Fibroblast of peridontal ligament (primary cell): ENCODE results near the gene PLAC8L1.
"Not testable (repeated sequence)": the region's sequence is repeated elsewhere in the genome, so short reads cannot be mapped to it uniquely, and the experiment has no call there.

ENCODE experiments used
- DNase-seq: peaks from one replicate; pipeline ENCODE4 v3.0.0-alpha.2; 2010; ENCODE audit errors: extremely low read depth

PLAC8L1 gene

GRCh38 chr5:146105477-146105876 lies at the start of gene PLAC8L1:
PLAC8L1 (minus strand) TSS chr5:146105577; CDS start chr5:146104311, 1,266 bp downstream.
- no peak for DNase-seq

- no peak for DNase-seq
These were observed 46.6 kb upstream of the PLAC8L1 start for GRCh38 chr5:146151970-146152369.

GRCh38 chr5:146137967-146138403 lies 32.6 kb upstream of the PLAC8L1 start:
- DNase-seq, result peak; percentile 11

GRCh38 chr5:146130440-146131045 lies 25.2 kb upstream of the PLAC8L1 start:
- peak; percentile 74 for DNase-seq

- DNase-seq, result no peak
These were observed 20.7 kb upstream of the PLAC8L1 start for GRCh38 chr5:146126068-146126467.

- no peak for DNase-seq
These were observed 19.2 kb upstream of the PLAC8L1 start for GRCh38 chr5:146124580-146124979.

- not testable (repeated sequence) for DNase-seq
These were observed 16.1 kb upstream of the PLAC8L1 start for GRCh38 chr5:146121451-146121850.

- DNase-seq, result no peak
These were observed 12.9 kb upstream of the PLAC8L1 start for GRCh38 chr5:146118322-146118721.

- not testable (repeated sequence) for DNase-seq
These were observed 11.8 kb upstream of the PLAC8L1 start for GRCh38 chr5:146117216-146117615.

GRCh38 chr5:146116361-146116760 lies 11.0 kb upstream of the PLAC8L1 start:
- no peak for DNase-seq

- DNase-seq, result no peak
These were observed 7.1 kb upstream of the PLAC8L1 start for GRCh38 chr5:146112476-146112875.

GRCh38 chr5:146111409-146111808 lies 6.0 kb upstream of the PLAC8L1 start:
- DNase-seq, result no peak

- DNase-seq, result no peak
These were observed 4.0 kb upstream of the PLAC8L1 start for GRCh38 chr5:146109379-146109778.

GRCh38 chr5:146108870-146109269 lies 3.5 kb upstream of the PLAC8L1 start:
- DNase-seq, result not testable (repeated sequence)

GRCh38 chr5:146107901-146108300 lies 2.5 kb upstream of the PLAC8L1 start:
- DNase-seq, result peak; percentile 51

GRCh38 chr5:146103594-146103993 lies 1.8 kb downstream of the PLAC8L1 start:
- DNase-seq, result peak; percentile 31

- DNase-seq, result no peak
These were observed 3.7 kb downstream of the PLAC8L1 start for GRCh38 chr5:146101646-146102045.

GRCh38 chr5:146098047-146098446 lies 7.3 kb downstream of the PLAC8L1 start:
- DNase-seq, result no peak

GRCh38 chr5:146091881-146092280 lies 13.5 kb downstream of the PLAC8L1 start:
- DNase-seq, result no peak

GRCh38 chr5:146089287-146089686 lies 16.1 kb downstream of the PLAC8L1 start:
- DNase-seq, result no peak

GRCh38 chr5:146088098-146088497 lies 17.3 kb downstream of the PLAC8L1 start:
- DNase-seq, result no peak

- no peak for DNase-seq
These were observed 21.0 kb downstream of the PLAC8L1 start for GRCh38 chr5:146084376-146084775.

GRCh38 chr5:146082798-146083197 lies 22.6 kb downstream of the PLAC8L1 start:
- DNase-seq, result no peak

GRCh38 chr5:146081556-146081955 lies 23.8 kb downstream of the PLAC8L1 start:
- no peak for DNase-seq
